GM23338 (cell line): ENCODE results near the gene KLK13. TPM values are rescaled to one million over a fixed set of nuclear protein-coding genes. Genes with fewer than 3 reads are reported as not detected.

Experiments
- ATAC-seq: fragments of 200-7000 bp; cut with Tn5 transposase; 3 replicates; pipeline ENCODE4 v1.9.1; 2020
- DNase-seq: peaks from one replicate; pipeline ENCODE4 v3.0.0-alpha.2; 2015; ENCODE audit warnings: low spot score
- H2AFZ ChIP-seq: fragments of 200-600 bp; sonication (generic); 2 replicates; pipeline ENCODE4 v1.8.0; 2016; ENCODE audit warnings: antibody characterized with exemption, mild to moderate bottlenecking, moderate library complexity
- H3F3A ChIP-seq: fragments of 200-600 bp; sonication (generic); replicated peaks from 2 replicates; pipeline ENCODE4 v1.8.0; 2017; ENCODE audit warnings: antibody characterized with exemption, mixed run types, low read depth
- H3K27ac ChIP-seq: fragments of 200-600 bp; sonication (generic); 2 replicates; pipeline ENCODE4 v1.6.1; 2016; ENCODE audit warnings: low read depth
- H3K27me3 ChIP-seq: fragments of 200-600 bp; sonication (generic); 2 replicates; pipeline ENCODE4 v1.8.0; 2016; ENCODE audit warnings: mild to moderate bottlenecking, mixed run types, moderate library complexity; ENCODE audit not compliant: insufficient read depth
- H3K36me3 ChIP-seq: fragments of 200-600 bp; sonication (generic); 2 replicates; pipeline ENCODE4 v1.8.0; 2016; ENCODE audit warnings: mild to moderate bottlenecking; ENCODE audit not compliant: insufficient read depth
- H3K4me1 ChIP-seq: fragments of 200-600 bp; sonication (generic); 2 replicates; pipeline ENCODE4 v1.8.0; 2016; ENCODE audit warnings: mild to moderate bottlenecking, moderate library complexity; ENCODE audit not compliant: insufficient read depth
- H3K4me2 ChIP-seq: fragments of 200-600 bp; sonication (generic); 2 replicates; pipeline ENCODE4 v1.7.1; 2017; ENCODE audit warnings: mixed run types
- H3K4me3 ChIP-seq: fragments of 200-600 bp; sonication (generic); 2 replicates; pipeline ENCODE4 v1.6.1; 2016; ENCODE audit warnings: mixed run types
- H3K79me2 ChIP-seq: fragments of 200-600 bp; sonication (generic); replicated peaks from 2 replicates; pipeline ENCODE4 v1.8.0; 2017; ENCODE audit warnings: mild to moderate bottlenecking; ENCODE audit not compliant: insufficient read depth
- H3K9me2 ChIP-seq: fragments of 200-600 bp; sonication (generic); 2 replicates; pipeline ENCODE4 v1.8.0; 2017; ENCODE audit not compliant: insufficient read depth
- H4K20me1 ChIP-seq: fragments of 200-600 bp; sonication (generic); replicated peaks from 2 replicates; pipeline ENCODE4 v1.8.0; 2017; ENCODE audit warnings: mild to moderate bottlenecking; ENCODE audit not compliant: insufficient read depth
- H3K27ac Mint-ChIP-seq: 2 replicates; pipeline ENCODE4 v1.8.0; 2020; ENCODE audit warnings: inconsistent platforms, mild to moderate bottlenecking, moderate library complexity, mixed read lengths
- H3K27me3 Mint-ChIP-seq: 3 replicates; pipeline ENCODE4 v1.8.0; 2022; ENCODE audit warnings: low read depth, mild to moderate bottlenecking, moderate library complexity, mixed read lengths, inconsistent platforms; ENCODE audit not compliant: insufficient read depth, poor library complexity
- H3K36me3 Mint-ChIP-seq: 3 replicates; pipeline ENCODE4 v1.8.0; 2021; ENCODE audit warnings: low read depth, mild to moderate bottlenecking, inconsistent platforms, moderate library complexity, mixed read lengths
- H3K4me1 Mint-ChIP-seq: 3 replicates; pipeline ENCODE4 v1.8.0; 2020; ENCODE audit warnings: mild to moderate bottlenecking, inconsistent platforms, mixed read lengths
- H3K4me3 Mint-ChIP-seq: 3 replicates; pipeline ENCODE4 v1.8.0; 2021; ENCODE audit warnings: moderate library complexity, mild to moderate bottlenecking, inconsistent platforms, mixed read lengths
- H3K9me3 Mint-ChIP-seq: 3 replicates; pipeline ENCODE4 v1.8.0; 2020; ENCODE audit warnings: moderate library complexity, mild to moderate bottlenecking, inconsistent platforms, mixed read lengths
- CREB1 ChIP-seq: fragments of 250-450 bp; sonication (Bioruptor Pico); IDR thresholded peaks from 2 replicates; pipeline ENCODE4 v1.5.0; 2020; ENCODE audit warnings: low read depth, mild to moderate bottlenecking, moderate library complexity
- EZH2 ChIP-seq: fragments of 200-600 bp; sonication (generic); IDR thresholded peaks from one replicate; pipeline ENCODE4 v1.8.0; 2017; ENCODE audit warnings: antibody characterized with exemption, mild to moderate bottlenecking, low read depth; ENCODE audit not compliant: unreplicated experiment
- EZH2phosphoT487 ChIP-seq: fragments of 200-600 bp; sonication (generic); IDR thresholded peaks from one replicate; pipeline ENCODE4 v1.8.1; 2018; ENCODE audit warnings: antibody characterized with exemption; ENCODE audit not compliant: unreplicated experiment
- JUNB ChIP-seq: IDR thresholded peaks from one replicate; pipeline ENCODE4 v1.6.1; 2016; ENCODE audit warnings: antibody characterized with exemption; ENCODE audit not compliant: unreplicated experiment
- NANOG ChIP-seq: IDR thresholded peaks from 2 replicates; pipeline ENCODE4 v1.6.1; 2016; ENCODE audit warnings: antibody characterized with exemption, borderline replicate concordance
- POLR2AphosphoS5 ChIP-seq: IDR thresholded peaks from 2 replicates; pipeline ENCODE4 v1.6.1; 2016; ENCODE audit warnings: antibody characterized with exemption, low read depth
- STAT1 ChIP-seq: IDR thresholded peaks from one replicate; pipeline ENCODE4 v1.6.1; 2016; ENCODE audit warnings: antibody characterized with exemption; ENCODE audit not compliant: unreplicated experiment
- ZNF114 ChIP-seq: fragments of 250-450 bp; sonication (Bioruptor Pico); IDR thresholded peaks from 2 replicates; pipeline ENCODE4 v1.5.0; 2020; ENCODE audit warnings: mild to moderate bottlenecking, moderate library complexity
- polyA plus RNA-seq: library from polyadenylated mRNA; unstranded; fragments of >200 nt; fragmentation: Nextera tagmentation; extraction: Ambion mirVana; gene quantifications from 2 replicates; pipeline ENCODE4 v1.2.1, GENCODE V29; 2016
- total RNA-seq: library from RNA; depleted of rRNA; stranded (reverse); fragments of >200 nt; shearing (Covaris generic); gene quantifications from 2 replicates; pipeline ENCODE4 v1.2.3, GENCODE V29; 2014
- TF ChIP-seq, protein P1 (sequence below): IDR thresholded peaks from one replicate; pipeline ENCODE4 v1.6.1; 2018; ENCODE audit warnings: antibody characterized with exemption; ENCODE audit not compliant: unreplicated experiment
- TF ChIP-seq, protein P2 (sequence below), 2 experiments: fragments of 200-600 bp in 1 of 2; sonication (generic) in 1 of 2; conservative IDR thresholded peaks; 2 replicates each; pipeline versions ENCODE4 v1.5.1 to v1.6.1; 2016 to 2017; ENCODE audit warnings: antibody characterized with exemption in 2 of 2, low read depth in 2 of 2, mild to moderate bottlenecking in 2 of 2, moderate library complexity in 1 of 2

The KLK13 gene
- total and polyA plus RNA-seq, 2 experiments from 2014 or later = 4.5 to 5.7 TPM

DNA sequence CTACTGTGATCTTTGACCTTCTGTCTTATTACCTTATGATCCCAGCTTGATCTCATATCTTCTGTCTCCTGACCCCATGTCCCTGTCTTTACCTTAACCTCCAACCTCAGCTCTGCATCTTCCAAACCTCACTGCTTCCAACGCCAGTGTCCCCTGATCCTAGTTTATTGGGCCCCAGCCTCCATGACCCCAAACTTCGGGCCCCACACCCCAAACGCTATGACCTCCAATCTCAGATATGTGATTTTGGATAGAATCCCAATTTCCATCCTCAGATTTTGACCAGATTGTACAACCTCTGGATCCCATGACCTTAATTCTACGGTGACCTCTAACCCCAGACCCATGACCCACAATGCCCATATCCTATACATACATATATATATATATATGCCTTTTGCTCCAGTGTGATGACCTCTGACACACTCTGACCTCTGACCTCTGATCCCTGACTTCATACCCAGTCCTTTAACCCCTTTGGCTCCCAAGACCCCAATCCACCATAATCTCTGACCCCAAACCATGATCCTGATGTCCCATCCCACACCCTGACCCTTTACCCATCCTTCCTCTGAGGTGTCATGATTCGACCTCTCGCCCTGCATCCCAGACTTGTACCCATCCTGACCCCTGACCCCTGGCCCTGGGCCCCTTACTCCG, 33.5 kb downstream of the KLK13 start:
- DNase-seq (no peak), ATAC-seq (no peak)
- Histone ChIP-seq H3K4me3 (no peak overlapping the region), H3K4me2 (no peak overlapping the region), H3K79me2 (no peaks in the 10 kb centered on the region), H3K27ac (no peak overlapping the region), H3K9me2 (peaks cover 7% of the 10 kb centered on the region; the same call in 1 of the 2 replicates), H3K36me3 (no peaks in the 10 kb centered on the region), H3K4me1 (peaks cover 5% of the 10 kb centered on the region), H2AFZ (0 out of 2 replicates have a peak overlapping the region, but pooled peaks have one; percentile 10), H3K27me3 (no peaks in the 10 kb centered on the region), H4K20me1 (no peaks in the 10 kb centered on the region), H3F3A (no peaks in the 10 kb centered on the region)
- Mint-ChIP-seq H3K36me3 (peaks cover 3% of the 10 kb centered on the region; the same call in 1 of the 3 replicates), H3K4me1 (peaks cover 29% of the 10 kb centered on the region), H3K27ac (no peak overlapping the region), H3K4me3 (no peak overlapping the region; the same call in 2 of the 3 replicates), H3K27me3 (peaks cover 18% of the 10 kb centered on the region), H3K9me3 (no peaks in the 10 kb centered on the region; the same call in 2 of the 3 replicates)
- no peak for TF ChIP-seq JUNB
- no peak for TF ChIP-seq EZH2phosphoT487
- TF ChIP-seq ZNF114 (CRISPR knock-in tag) = no peak
- no peak for TF ChIP-seq EZH2
- TF ChIP-seq STAT1 = no peak
- TF ChIP-seq, protein P1, sequence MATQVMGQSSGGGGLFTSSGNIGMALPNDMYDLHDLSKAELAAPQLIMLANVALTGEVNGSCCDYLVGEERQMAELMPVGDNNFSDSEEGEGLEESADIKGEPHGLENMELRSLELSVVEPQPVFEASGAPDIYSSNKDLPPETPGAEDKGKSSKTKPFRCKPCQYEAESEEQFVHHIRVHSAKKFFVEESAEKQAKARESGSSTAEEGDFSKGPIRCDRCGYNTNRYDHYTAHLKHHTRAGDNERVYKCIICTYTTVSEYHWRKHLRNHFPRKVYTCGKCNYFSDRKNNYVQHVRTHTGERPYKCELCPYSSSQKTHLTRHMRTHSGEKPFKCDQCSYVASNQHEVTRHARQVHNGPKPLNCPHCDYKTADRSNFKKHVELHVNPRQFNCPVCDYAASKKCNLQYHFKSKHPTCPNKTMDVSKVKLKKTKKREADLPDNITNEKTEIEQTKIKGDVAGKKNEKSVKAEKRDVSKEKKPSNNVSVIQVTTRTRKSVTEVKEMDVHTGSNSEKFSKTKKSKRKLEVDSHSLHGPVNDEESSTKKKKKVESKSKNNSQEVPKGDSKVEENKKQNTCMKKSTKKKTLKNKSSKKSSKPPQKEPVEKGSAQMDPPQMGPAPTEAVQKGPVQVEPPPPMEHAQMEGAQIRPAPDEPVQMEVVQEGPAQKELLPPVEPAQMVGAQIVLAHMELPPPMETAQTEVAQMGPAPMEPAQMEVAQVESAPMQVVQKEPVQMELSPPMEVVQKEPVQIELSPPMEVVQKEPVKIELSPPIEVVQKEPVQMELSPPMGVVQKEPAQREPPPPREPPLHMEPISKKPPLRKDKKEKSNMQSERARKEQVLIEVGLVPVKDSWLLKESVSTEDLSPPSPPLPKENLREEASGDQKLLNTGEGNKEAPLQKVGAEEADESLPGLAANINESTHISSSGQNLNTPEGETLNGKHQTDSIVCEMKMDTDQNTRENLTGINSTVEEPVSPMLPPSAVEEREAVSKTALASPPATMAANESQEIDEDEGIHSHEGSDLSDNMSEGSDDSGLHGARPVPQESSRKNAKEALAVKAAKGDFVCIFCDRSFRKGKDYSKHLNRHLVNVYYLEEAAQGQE = no peak
- no peak for TF ChIP-seq CREB1

DNA sequence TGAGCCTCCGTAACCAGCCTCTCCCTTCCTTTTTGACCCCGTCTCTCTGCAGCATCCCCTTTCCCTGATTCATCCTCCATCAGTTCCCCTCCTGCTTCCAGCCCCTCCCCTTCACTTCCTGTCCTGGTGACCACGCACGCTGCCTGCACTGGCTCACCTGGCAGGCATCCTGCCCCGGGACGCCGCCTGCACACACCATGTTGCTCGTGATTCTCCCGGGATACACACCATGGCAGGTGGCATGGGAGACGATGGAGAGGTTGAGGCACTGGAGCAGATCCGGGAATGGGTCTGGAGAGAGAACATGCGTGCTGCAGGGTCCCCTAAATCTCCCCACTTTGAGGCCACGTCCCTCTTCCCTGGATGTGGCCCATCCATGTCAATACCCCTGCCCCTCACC, 34.3 kb downstream of the KLK13 start:
- no peaks in the 10 kb centered on the region for H3K27me3 ChIP-seq
- peak; percentile 37 for DNase-seq
- H3K27me3 Mint-ChIP-seq = peaks cover 18% of the 10 kb centered on the region
- no peaks in the 10 kb centered on the region; the same call in 2 of the 3 replicates for H3K9me3 Mint-ChIP-seq
- H3F3A ChIP-seq = no peaks in the 10 kb centered on the region
- H3K36me3 ChIP-seq = no peaks in the 10 kb centered on the region
- no peaks in the 10 kb centered on the region for H3K79me2 ChIP-seq
- H3K4me3 Mint-ChIP-seq = no peak overlapping the region; the same call in 2 of the 3 replicates
- ATAC-seq = no peak
- no peak overlapping the region for H3K4me3 ChIP-seq
- H3K27ac Mint-ChIP-seq = no peak overlapping the region
- no peak overlapping the region for H3K4me2 ChIP-seq
- no peak overlapping the region for H3K27ac ChIP-seq
- peaks cover 3% of the 10 kb centered on the region; the same call in 1 of the 3 replicates for H3K36me3 Mint-ChIP-seq
- H4K20me1 ChIP-seq = no peaks in the 10 kb centered on the region
- H2AFZ ChIP-seq = 0 out of 2 replicates have a peak overlapping the region, but pooled peaks have one; percentile 10
- peaks cover 7% of the 10 kb centered on the region; the same call in 1 of the 2 replicates for H3K9me2 ChIP-seq
- H3K4me1 Mint-ChIP-seq = peaks cover 32% of the 10 kb centered on the region
- peaks cover 5% of the 10 kb centered on the region for H3K4me1 ChIP-seq
- TF ChIP-seq POLR2AphosphoS5 (no peak), EZH2 (no peak), JUNB (no peak), NANOG (no peak), STAT1 (no peak), CREB1 (no peak)
- TF ChIP-seq, protein P2, sequence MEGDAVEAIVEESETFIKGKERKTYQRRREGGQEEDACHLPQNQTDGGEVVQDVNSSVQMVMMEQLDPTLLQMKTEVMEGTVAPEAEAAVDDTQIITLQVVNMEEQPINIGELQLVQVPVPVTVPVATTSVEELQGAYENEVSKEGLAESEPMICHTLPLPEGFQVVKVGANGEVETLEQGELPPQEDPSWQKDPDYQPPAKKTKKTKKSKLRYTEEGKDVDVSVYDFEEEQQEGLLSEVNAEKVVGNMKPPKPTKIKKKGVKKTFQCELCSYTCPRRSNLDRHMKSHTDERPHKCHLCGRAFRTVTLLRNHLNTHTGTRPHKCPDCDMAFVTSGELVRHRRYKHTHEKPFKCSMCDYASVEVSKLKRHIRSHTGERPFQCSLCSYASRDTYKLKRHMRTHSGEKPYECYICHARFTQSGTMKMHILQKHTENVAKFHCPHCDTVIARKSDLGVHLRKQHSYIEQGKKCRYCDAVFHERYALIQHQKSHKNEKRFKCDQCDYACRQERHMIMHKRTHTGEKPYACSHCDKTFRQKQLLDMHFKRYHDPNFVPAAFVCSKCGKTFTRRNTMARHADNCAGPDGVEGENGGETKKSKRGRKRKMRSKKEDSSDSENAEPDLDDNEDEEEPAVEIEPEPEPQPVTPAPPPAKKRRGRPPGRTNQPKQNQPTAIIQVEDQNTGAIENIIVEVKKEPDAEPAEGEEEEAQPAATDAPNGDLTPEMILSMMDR (conservative IDR thresholded peaks at IDR 0.05; ENCODE audit: low read depth in 2 of 2) = no peak
